Heart left ventricle (tissue), 13 donors: ENCODE measurements around the gene UBR1.

Experiments used
- CTCF ChIP-seq, 12 donors: fragments of 200-600 bp; sonication (generic) in 4 of 12; IDR thresholded peaks; one replicate each; pipeline versions ENCODE4 v1.5.0 to v1.8.0; 2018 to 2022; ENCODE audit warnings: antibody characterized with exemption in 12 of 12, mild to moderate bottlenecking in 5 of 12
- POLR2A ChIP-seq, 2 donors: fragments of 450-650 bp; IDR thresholded peaks; one replicate each; pipeline ENCODE4 v1.6.1; 2017; ENCODE audit warnings: antibody characterized with exemption in 2 of 2, mild to moderate bottlenecking in 2 of 2, moderate library complexity in 2 of 2
- donor health status: ischemic (EF 13 %, LVEDD 7.1; RV severe dilation, severe dysfunction).
- donor health status: DM: no; HTN: yes; CAD: no.
- donor health status: DM: no; HTN: no; CAD: no.
- donor health status: ischemic (EF 25% LVEDD 6.9; RV normal size, moderate dysfunction).
- donor health status: ischemic (EF 25% LVEDD 5.7; RV mildly dilated, moderate dysfunction).
- donor health status: ischemic (EF 35%, LVEDD 5.7; RV mildly dilated, moderate dysfunction).
- donor health status: nonischemic (EF 11% LVEDD 7.7; RV severe dilation, severe dysfunction).
- donor health status: DM: yes; HTN: yes; CAD: no.
- donor health status: PGD.
- donor health status: ischemic (EF 29% LVEDD 5.4; RV normal size, mild dysfunction).
- donor health status: nonischemic (EF 23%, LVEDD 6.1; RV moderate dilation, normal function).

- TF ChIP-seq CTCF (IDR thresholded peaks at IDR 0.05) (no peak), POLR2A (IDR thresholded peaks at IDR 0.05) (no peak)
Measured at GRCh38 chr15:42992626-42993025, 113.2 kb downstream of the UBR1 start.
